ENCODE results near the gene PRELP.

The PRELP gene

GRCh38 chr1:203511930-203512329 lies 36.3 kb downstream of the PRELP start:
- Mint-ChIP-seq H3K4me1 (peaks cover 80% of the 10 kb centered on the region), H3K27me3 (ENCODE audit: low read depth) (peaks cover 20% of the 10 kb centered on the region), H3K9me3 (no peaks in the 10 kb centered on the region)

DNA sequence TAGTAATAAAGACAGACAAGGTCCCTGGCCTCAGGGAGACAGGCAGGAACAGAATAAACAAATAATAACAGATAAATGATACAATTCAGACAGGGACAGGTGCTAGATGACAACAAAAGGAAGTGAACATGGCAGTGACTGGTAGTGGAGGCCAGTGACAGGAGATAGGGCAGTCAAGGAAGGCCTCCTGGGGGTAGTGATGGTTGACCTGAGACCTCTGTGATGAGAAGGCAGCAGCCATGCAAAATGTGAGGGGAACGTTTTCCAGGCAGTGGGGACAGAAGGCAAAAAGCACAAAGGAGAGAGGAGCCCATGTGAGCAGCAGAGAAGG lies 36.9 kb downstream of the PRELP start:
- H3K36me3 Mint-ChIP-seq (ENCODE audit: low read depth) = no peaks in the 10 kb centered on the region
- TF ChIP-seq CTCF (IDR thresholded peaks at IDR 0.05; ENCODE audit: unreplicated experiment in 3 of 3) = no peak
- peak overlapping the region; percentile 1 to 9 (median 6) for H3K4me3 Mint-ChIP-seq
- no peaks in the 10 kb centered on the region for H3K9me3 Mint-ChIP-seq
- peaks cover 80% of the 10 kb centered on the region for H3K4me1 Mint-ChIP-seq
- peaks cover 20% of the 10 kb centered on the region for H3K27me3 Mint-ChIP-seq (ENCODE audit: low read depth)
- H3K27ac Mint-ChIP-seq = peak overlapping the region; percentile 69 to 87 (median 79)

More at GRCh38 chr1:203511930-203512329, 36.3 kb downstream of the PRELP start:
- Mint-ChIP-seq H3K4me3 (no peak overlapping the region), H3K36me3 (ENCODE audit: low read depth) (no peaks in the 10 kb centered on the region), H3K27ac (peak overlapping the region in 2 of 3 experiments; percentile 69 to 87)
- TF ChIP-seq CTCF (IDR thresholded peaks at IDR 0.05; ENCODE audit: unreplicated experiment in 3 of 3) = no peak

GRCh38 chr1:203512848-203513584 lies 37.4 kb downstream of the PRELP start:
- Mint-ChIP-seq H3K27me3 (ENCODE audit: low read depth) (peaks cover 20% of the 10 kb centered on the region), H3K4me3 (peak overlapping the region; percentile 11 to 28 (median 20)), H3K4me1 (peaks cover 77% of the 10 kb centered on the region), H3K27ac (peak overlapping the region; percentile 69 to 87 (median 79)), H3K36me3 (ENCODE audit: low read depth) (no peaks in the 10 kb centered on the region), H3K9me3 (no peaks in the 10 kb centered on the region)
- no peak for TF ChIP-seq CTCF (IDR thresholded peaks at IDR 0.05; ENCODE audit: unreplicated experiment in 3 of 3)

DNA sequence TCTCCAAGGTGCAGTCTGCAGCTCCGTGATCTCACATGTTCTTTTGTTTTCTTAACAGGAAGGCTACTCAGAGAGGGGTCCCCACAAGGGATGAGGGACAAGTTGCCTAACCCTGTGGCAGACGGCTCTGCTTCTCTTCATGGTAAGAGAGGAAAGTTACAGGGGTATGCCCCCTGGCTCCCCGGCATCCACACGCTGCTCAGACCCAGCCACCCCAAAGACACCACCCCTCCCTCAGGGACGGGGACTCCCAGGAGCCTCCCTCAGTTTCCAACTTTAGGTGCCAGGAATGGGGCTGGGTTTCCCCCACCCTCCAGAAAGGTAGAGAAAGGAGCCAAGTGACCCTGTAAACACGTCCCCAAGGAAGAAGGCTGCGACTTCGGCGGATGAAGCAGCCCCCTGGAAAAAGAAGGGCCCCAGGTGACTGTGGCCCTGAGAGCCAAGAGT lies 38.0 kb downstream of the PRELP start:
- no peaks in the 10 kb centered on the region for H3K36me3 Mint-ChIP-seq (ENCODE audit: low read depth)
- TF ChIP-seq CTCF (IDR thresholded peaks at IDR 0.05; ENCODE audit: unreplicated experiment in 3 of 3) = no peak
- H3K9me3 Mint-ChIP-seq = no peaks in the 10 kb centered on the region
- peak overlapping the region; percentile 69 to 87 (median 79) for H3K27ac Mint-ChIP-seq
- peaks cover 20% of the 10 kb centered on the region for H3K27me3 Mint-ChIP-seq (ENCODE audit: low read depth)
- peaks cover 74% of the 10 kb centered on the region for H3K4me1 Mint-ChIP-seq
- peak overlapping the region in 1 of 3 experiments; percentile 51 for H3K4me3 Mint-ChIP-seq

- no peaks in the 10 kb centered on the region for H3K9me3 Mint-ChIP-seq
- H3K27me3 Mint-ChIP-seq (ENCODE audit: low read depth) = peaks cover 29% of the 10 kb centered on the region
- peaks cover 86% of the 10 kb centered on the region for H3K4me1 Mint-ChIP-seq
These were observed 40.6 kb downstream of the PRELP start for GRCh38 chr1:203516184-203516583.

More at GRCh38 chr1:203516184-203516583, 40.6 kb downstream of the PRELP start:
- no peak for TF ChIP-seq CTCF (IDR thresholded peaks at IDR 0.05; ENCODE audit: unreplicated experiment in 3 of 3)
- H3K36me3 Mint-ChIP-seq (ENCODE audit: low read depth) = no peaks in the 10 kb centered on the region
- H3K27ac Mint-ChIP-seq = peak overlapping the region in 2 of 3 experiments; percentile 36 to 78
- H3K4me3 Mint-ChIP-seq = no peak overlapping the region

Measured in nephron (organoid).